Iris pigment epithelial cell (primary cell): ENCODE measurements around the gene GATAD2B.
"Not testable (repeated sequence)": the region's sequence is repeated elsewhere in the genome, so short reads cannot be mapped to it uniquely, and the experiment has no call there.

Experiments
- DNase-seq: peaks from one replicate; pipeline ENCODE4 v3.0.0-alpha.2; 2011; ENCODE audit warnings: low read depth

The GATAD2B gene

GRCh38 chr1:153833968-153834367, 88.8 kb downstream of the GATAD2B start:
- DNase-seq: not testable (repeated sequence)

DNA sequence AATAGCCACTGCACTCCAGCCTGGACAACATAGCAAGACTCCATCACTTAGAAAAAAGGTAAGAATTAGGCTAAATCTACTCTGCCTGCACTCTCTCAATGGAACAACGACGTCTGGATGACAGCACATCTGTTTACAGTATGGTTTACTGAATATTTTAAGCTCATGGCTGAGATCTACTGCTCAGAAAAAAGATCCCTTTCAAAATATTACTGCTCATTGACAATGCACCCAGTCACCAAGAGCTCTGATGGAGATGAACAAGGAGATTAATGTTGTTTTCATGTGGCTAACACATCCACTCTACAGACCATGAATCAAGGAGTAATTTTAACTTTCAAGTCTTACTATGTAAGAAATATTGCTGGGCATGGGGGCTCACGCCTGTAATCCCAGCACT, 89.6 kb downstream of the GATAD2B start:
- no peak for DNase-seq

DNA sequence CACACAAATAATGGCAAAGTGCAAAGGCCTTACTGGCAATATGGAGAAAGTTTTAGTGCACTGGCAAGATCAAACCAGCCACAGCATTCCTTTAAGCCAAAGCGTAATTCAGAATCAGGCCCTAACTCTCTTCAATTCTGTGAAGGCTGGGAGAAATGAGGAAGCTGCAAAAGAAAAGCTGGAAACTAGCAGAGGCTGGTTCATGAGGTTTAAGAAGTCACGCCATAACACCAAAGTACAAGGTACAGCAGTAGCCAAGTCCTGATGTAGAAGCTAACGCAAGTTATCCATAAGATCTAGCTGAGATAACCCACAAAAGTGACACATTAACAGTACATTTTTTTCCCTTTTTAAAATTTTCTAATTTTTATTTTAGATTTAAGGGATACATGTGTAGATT, 90.5 kb downstream of the GATAD2B start:
- DNase-seq: no peak

DNA sequence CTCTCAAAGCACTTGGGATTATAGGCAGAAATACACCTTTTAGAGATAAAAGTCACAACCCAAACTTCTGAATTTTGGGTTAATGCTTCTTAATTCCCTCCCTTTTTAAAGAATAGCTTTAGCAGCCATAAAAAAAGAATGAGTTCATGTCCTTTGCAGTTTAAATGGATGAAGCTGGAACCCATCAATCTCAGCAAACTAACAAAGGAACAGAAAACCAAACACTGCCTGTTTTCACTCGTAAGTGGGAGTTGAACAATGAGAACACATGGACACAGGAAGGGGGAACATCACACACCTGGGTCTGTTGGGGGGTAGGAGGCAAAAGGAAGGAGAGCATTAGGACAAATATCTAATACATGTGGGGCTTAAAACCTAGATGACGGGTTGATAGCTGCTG, 91.7 kb downstream of the GATAD2B start:
- DNase-seq: no peak

- DNase-seq: no peak
Observed at GRCh38 chr1:153827168-153827964, 95.4 kb downstream of the GATAD2B start.

DNA sequence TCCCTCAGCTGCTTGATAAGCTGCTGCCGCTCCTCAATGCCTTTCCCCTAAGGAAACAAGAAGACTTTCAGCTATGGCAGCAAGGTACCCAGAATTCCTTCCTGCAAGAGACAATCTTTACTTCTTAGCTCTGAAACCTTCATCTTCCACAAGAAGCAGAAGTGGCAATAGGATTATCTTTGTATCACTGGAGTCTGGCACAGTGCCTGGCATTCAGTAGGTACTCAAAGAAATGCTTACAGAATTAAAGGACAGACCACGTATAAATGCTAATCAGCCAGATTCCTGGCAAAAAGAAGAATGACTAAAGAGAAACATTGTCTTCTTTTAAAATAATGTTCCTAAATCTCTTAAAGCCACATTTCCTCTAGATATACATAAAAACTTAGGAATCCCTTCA, 103.9 kb downstream of the GATAD2B start:
- no peak for DNase-seq

GRCh38 chr1:153816283-153816889, 106.4 kb downstream of the GATAD2B start:
- DNase-seq: no peak

DNA sequence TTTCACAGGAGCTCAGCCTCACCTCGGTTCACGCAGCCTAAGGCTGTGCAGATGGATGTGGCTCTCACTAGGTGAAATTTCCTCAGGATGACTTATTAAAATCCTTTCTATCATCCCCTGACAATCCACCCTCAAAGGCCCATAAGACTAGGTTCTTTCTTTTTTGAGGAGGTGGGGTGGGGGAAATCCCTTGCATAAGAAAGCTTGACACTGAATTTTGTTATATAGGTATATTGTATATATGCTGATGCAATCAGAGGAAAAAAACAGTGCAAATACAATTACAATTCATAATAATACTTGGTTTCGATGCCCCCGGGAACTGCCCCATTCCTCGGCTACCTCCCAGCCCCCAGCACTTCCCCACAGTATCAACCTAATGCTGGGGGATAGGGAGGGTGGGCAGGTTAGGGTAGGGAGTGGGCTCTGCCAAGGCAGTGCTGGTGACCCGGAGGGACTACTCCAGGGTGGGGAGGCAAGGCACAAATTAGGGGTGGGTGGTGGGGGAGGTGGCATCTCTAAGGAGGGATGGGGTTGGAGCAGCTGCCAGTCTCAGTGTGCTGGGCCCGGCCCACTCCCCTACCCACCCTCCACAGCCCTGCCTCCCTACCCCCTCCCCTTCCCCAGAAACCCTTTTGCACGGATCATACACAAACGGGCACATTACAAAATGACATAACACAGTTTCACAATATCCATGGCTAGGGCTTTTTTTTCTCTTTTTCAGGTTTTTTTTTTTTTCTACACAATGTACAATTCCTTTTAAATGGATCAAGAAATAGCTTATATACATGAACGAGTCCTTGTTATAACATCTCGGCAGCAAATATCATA, 116.7 kb downstream of the GATAD2B start:
- DNase-seq: no peak

GRCh38 chr1:153805042-153805745, 117.6 kb downstream of the GATAD2B start:
- peak; percentile 77 for DNase-seq

- no peak for DNase-seq
Observed at GRCh38 chr1:153804112-153804511, 118.7 kb downstream of the GATAD2B start.

GRCh38 chr1:153803470-153804056, 119.2 kb downstream of the GATAD2B start:
- DNase-seq: no peak

DNA sequence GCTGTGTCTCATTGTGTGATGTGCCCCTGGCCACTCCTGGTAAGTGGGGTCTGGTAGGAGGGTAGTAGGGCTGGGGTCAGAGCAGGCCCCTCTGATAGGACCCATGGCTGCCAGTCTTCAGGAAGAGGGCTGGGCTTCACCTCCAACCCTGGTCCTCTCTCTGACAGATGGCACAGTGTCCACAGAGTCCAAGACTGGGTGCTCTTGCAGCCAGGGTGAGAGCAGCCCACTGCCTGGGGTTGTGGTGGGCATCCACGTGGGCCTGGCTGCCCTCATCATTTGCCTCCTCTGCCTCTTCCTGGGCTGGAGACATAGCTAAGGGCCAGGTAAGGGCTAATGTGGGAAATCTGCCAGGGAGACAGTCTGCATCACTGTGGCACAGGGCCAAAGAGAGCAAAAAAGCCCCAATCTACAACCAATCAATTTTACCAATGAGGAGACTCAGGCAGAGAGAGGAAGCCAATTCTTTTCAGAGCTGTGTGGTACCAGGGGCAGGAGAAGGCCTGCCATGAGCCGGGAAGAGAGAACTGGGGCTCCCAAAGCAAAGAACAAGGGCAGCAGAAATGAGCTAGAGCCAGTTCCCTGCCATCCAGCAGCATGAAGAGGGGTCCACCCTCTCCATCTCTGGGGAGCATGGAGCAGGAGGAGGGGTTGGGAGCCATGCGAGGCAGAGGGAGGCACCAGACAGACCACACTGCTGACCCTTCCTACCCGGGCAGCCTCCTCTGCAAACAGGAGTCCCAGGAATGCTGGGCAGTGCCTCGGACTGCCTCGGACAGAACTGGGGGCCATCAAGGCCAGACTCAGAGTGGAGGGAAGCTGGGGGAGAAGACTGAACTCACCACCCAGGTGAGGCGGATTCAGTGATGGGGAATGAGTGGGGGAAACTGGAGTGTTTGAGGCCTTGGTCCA, 120.7 kb downstream of the GATAD2B start:
- DNase-seq: no peak

- DNase-seq: no peak
Observed at GRCh38 chr1:153801028-153801625, 121.6 kb downstream of the GATAD2B start.

- no peak for DNase-seq
Observed at GRCh38 chr1:153800516-153800915, 122.3 kb downstream of the GATAD2B start.

DNA sequence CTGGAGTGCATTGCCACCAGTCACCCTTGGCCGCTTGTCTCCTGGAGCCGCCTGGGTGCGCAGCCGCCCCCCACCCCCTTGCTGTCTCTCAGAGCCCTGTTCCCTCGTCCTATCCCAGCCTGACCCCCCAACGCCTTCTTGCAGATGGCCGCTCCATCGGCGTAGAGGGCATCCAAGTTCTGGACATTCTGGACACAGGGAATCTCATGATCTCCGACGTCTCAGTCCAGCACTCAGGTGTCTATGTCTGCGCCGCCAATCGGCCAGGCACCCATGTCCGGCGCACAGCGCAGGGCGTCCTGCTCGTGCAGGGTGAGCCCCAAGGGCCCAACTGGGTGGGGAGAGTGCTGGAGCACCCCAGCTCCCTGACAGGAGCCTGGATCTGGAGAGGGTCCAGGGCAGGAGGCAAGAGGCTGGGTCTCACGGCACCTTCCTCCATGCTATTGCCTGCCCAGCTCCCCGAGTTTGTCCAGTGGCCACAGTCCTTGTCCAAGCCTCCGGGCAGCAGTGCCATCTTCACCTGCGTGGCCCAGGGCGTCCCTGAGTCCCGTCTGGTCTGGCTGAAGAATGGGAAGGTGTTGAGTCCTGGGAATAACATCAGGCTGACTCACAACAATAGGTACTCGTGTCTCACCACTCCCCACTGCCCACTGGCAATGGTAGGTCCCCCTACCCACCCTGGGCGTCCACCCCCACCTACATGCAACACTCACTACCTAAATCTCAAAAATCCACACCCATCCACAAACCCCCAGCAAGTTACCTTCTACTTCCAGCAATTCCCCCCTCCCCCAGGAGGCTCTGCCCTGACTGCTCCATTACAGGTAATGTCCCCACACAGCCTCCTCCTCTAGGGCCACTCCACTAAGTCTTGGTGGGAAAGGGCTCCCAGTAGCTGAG, 123.0 kb downstream of the GATAD2B start:
- no peak for DNase-seq

GRCh38 chr1:153799016-153799415, 123.8 kb downstream of the GATAD2B start:
- no peak for DNase-seq

DNA sequence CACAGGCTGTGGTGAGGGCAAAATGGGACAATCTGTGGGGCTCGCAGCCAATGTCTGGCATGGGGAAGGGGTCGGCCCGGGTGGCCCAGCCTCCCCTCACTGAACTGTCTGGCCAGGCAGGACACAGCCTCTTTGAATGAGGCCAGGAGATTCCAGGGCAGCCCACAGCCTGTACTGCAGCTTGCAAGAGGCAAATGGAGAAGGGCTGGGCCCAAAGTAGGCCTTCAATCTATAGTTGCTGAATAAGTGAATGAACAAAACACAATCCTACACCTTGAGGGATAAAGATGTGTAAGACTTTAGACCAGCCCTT, 124.3 kb downstream of the GATAD2B start:
- no peak for DNase-seq

DNA sequence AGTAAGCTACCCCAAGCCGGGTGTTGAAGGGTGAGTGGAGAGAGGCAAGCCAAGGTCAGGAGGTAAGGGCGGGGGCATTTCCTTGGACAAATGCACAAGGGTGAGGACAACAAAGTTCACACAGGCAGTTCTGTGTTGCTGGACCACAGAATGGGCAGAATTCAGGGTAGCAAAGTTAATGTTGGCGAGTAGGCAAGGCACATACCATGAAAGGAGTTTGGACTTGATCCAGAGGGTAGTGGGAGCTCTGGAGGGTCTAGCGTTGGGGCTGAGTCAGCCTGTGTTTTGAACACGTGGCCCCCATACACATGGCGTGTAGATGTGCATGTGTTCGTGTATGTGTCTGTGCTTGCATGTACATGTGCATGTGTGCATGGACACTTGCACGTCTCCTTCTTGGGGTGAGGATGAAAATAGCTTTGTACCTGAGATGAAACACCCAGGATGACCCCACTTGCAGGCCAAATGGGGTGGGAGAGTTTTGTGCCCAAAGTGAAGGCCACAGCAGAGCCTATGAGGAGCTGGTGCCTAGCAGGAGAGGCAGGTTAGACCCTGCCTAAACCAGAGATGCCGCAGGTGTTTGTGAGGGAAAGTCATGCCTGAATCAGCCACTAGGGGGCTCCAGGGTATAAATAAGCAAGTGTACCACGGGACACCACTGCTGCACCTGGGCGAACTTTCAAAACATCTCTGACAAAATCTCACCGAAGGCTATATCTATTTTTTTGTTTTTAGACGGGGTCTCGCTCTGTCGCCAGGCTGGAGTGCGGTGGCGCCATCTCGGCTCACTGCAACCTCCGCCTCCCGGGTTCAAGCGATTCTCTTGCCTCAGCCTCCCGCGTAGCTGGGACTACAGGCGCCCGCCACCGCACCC, 125.7 kb downstream of the GATAD2B start:
- peak; percentile 59 for DNase-seq
